Liver (tissue), 9 donors: ENCODE measurements around the gene ZNF628. TPM values are rescaled to one million over a fixed set of nuclear protein-coding genes. Genes with fewer than 3 reads are reported as not detected.

ENCODE experiments used
- DNase-seq: peaks from one replicate; pipeline ENCODE4 v3.0.0-alpha.2; 2017; ENCODE audit warnings: low spot score
- H3K27ac ChIP-seq, 2 donors: one replicate each; pipeline ENCODE4 v1.7.0; 2013; ENCODE audit warnings: inconsistent platforms in 2 of 2, low read length in 2 of 2, control low read depth in 1 of 2, low read depth in 1 of 2, mild to moderate bottlenecking in 1 of 2
- H3K27me3 ChIP-seq, 4 donors: one replicate each; pipeline versions ENCODE4 v1.6.1 to v1.7.0; 2013; ENCODE audit warnings: low read length in 3 of 4, inconsistent platforms in 1 of 4, mild to moderate bottlenecking in 1 of 4, moderate library complexity in 1 of 4; ENCODE audit not compliant: control insufficient read depth in 4 of 4, insufficient read depth in 4 of 4
- H3K36me3 ChIP-seq, 4 donors: one replicate each; pipeline versions ENCODE4 v1.6.1 to v1.7.0; 2013; ENCODE audit warnings: low read length in 3 of 4, mild to moderate bottlenecking in 3 of 4, low read depth in 1 of 4, moderate library complexity in 1 of 4; ENCODE audit not compliant: control insufficient read depth in 4 of 4, insufficient read depth in 3 of 4
- H3K4me1 ChIP-seq, 4 donors: one replicate each; pipeline versions ENCODE4 v1.6.1 to v1.7.0; 2013; ENCODE audit warnings: low read length in 3 of 4, mild to moderate bottlenecking in 3 of 4, moderate library complexity in 1 of 4; ENCODE audit not compliant: control insufficient read depth in 4 of 4, insufficient read depth in 4 of 4
- H3K4me3 ChIP-seq, 3 donors: one replicate each; pipeline versions ENCODE4 v1.6.1 to v1.7.0; 2013; ENCODE audit warnings: low read length in 3 of 3, control low read depth in 1 of 3, low read depth in 1 of 3, mild to moderate bottlenecking in 1 of 3
- H3K9ac ChIP-seq, 2 donors: one replicate each; pipeline ENCODE4 v1.7.0; 2013; ENCODE audit warnings: low read length in 2 of 2, mild to moderate bottlenecking in 2 of 2, moderate library complexity in 2 of 2, control low read depth in 1 of 2, low read depth in 1 of 2
- H3K9me3 ChIP-seq, 4 donors: one replicate each; pipeline versions ENCODE4 v1.6.1 to v1.7.0; 2013; ENCODE audit warnings: low read length in 3 of 4; ENCODE audit not compliant: control insufficient read depth in 4 of 4
- ATF3 ChIP-seq: IDR thresholded peaks from 2 replicates; pipeline ENCODE4 v1.6.1; 2016; ENCODE audit warnings: antibody characterized with exemption
- CTCF ChIP-seq: fragments of 150-350 bp; IDR thresholded peaks from 2 replicates; pipeline ENCODE4 v1.5.1; 2017; ENCODE audit warnings: improper control_type of control experiment, low read depth, low read length; ENCODE audit not compliant: missing input control
- EGR1 ChIP-seq, 2 donors: IDR thresholded peaks; 2 replicates each; pipeline ENCODE4 v1.6.1; 2016 to 2018; ENCODE audit warnings: antibody characterized with exemption in 2 of 2, low read depth in 2 of 2
- FOXA1 ChIP-seq: IDR thresholded peaks from 2 replicates; pipeline ENCODE4 v1.6.1; 2016; ENCODE audit warnings: antibody characterized with exemption
- FOXA2 ChIP-seq: IDR thresholded peaks from 2 replicates; pipeline ENCODE4 v1.6.1; 2016; ENCODE audit warnings: antibody characterized with exemption
- GABPA ChIP-seq, 2 donors: IDR thresholded peaks in 1 of 2; conservative IDR thresholded peaks in 1 of 2; 2 replicates each; pipeline ENCODE4 v1.6.1; 2016; ENCODE audit warnings: antibody characterized with exemption in 2 of 2, mild to moderate bottlenecking in 1 of 2, moderate library complexity in 1 of 2
- HNF4A ChIP-seq, 2 donors: conservative IDR thresholded peaks; 2 replicates each; pipeline ENCODE4 v1.6.1; 2016; ENCODE audit warnings: antibody characterized with exemption in 2 of 2, mild to moderate bottlenecking in 2 of 2
- HNF4G ChIP-seq: IDR thresholded peaks from 2 replicates; pipeline ENCODE4 v1.6.1; 2016; ENCODE audit warnings: antibody characterized with exemption
- JUND ChIP-seq, 2 donors: IDR thresholded peaks; 2 replicates each; pipeline ENCODE4 v1.6.1; 2016; ENCODE audit warnings: antibody characterized with exemption in 2 of 2
- NR2F2 ChIP-seq: IDR thresholded peaks from 2 replicates; pipeline ENCODE4 v1.6.1; 2016; ENCODE audit warnings: antibody characterized with exemption
- RAD21 ChIP-seq, 2 donors: IDR thresholded peaks; 2 replicates each; pipeline ENCODE4 v1.6.1; 2016; ENCODE audit warnings: antibody characterized with exemption in 2 of 2, mild to moderate bottlenecking in 2 of 2
- REST ChIP-seq: IDR thresholded peaks from 2 replicates; pipeline ENCODE4 v1.6.1; 2016; ENCODE audit warnings: antibody characterized with exemption, mild to moderate bottlenecking
- RXRA ChIP-seq, 2 donors: IDR thresholded peaks; 2 replicates each; pipeline ENCODE4 v1.6.1; 2017 to 2018; ENCODE audit warnings: antibody characterized with exemption in 2 of 2, mild to moderate bottlenecking in 1 of 2
- SP1 ChIP-seq: IDR thresholded peaks from 2 replicates; pipeline ENCODE4 v1.6.1; 2018; ENCODE audit warnings: antibody characterized with exemption, mild to moderate bottlenecking
- TAF1 ChIP-seq: conservative IDR thresholded peaks from 2 replicates; pipeline ENCODE4 v1.6.1; 2016; ENCODE audit warnings: antibody characterized with exemption, mild to moderate bottlenecking
- YY1 ChIP-seq: IDR thresholded peaks from 2 replicates; pipeline ENCODE4 v1.6.1; 2016; ENCODE audit warnings: antibody characterized with exemption, mild to moderate bottlenecking
- ZBTB33 ChIP-seq: IDR thresholded peaks from 2 replicates; pipeline ENCODE4 v1.6.1; 2016; ENCODE audit warnings: antibody characterized with exemption
- WGBS: extraction: QIAGEN DNeasy Blood & Tissue Kit; methylation state at CpG from one replicate; pipeline ENCODE4 v1.1.7; 2013; 5-methylcytosine and 5-hydroxymethylcytosine counted together
- polyA plus RNA-seq, 2 donors: library from polyadenylated mRNA; stranded (reverse) in 1 of 2; unstranded in 1 of 2; fragments of 200-250 nt in 1 of 2; fragments of >200 nt in 1 of 2; fragmentation: Nextera tagmentation in 1 of 2; extraction: Ambion mirVana in 1 of 2; gene quantifications; one replicate each; pipeline versions ENCODE4 v1.2.1 to v1.2.3, GENCODE V29; 2013 to 2015
- total RNA-seq, 2 donors: library from RNA; depleted of rRNA; stranded (reverse); fragments of >200 nt; gene quantifications; one replicate each; pipeline ENCODE4 v1.2.3, GENCODE V29; 2014
- TF ChIP-seq, protein P1 (sequence below): IDR thresholded peaks from 2 replicates; pipeline ENCODE4 v1.6.1; 2016; ENCODE audit warnings: antibody characterized with exemption
- donor health status: healthy.
- donor health status: healthy.
- donor health status: healthy.
- donor health status: healthy.
- donor health status: healthy.

ZNF628 gene
- total and polyA plus RNA-seq, 4 donors, result 0.99 to 4.4 (median 1.5) TPM

DNA sequence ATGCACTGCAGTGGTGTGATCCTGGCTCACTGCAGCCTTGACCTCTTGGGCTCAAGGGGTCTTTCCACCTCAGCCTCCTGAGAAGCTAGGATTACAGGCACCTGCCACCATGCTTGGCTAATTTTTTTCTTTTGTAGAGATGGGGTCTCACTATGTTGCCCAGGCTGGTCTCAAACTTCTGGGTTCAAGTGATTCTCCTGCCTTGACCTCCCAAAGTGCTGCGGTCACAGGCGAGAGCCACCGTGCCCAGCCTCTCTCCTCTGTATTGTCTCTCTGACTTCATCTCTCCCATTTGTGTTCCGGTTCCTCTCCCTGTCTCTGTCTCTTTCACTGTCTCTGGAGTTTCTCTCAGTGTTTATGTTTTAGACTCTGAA, 10.2 kb upstream of the ZNF628 start:
- H3K27me3 ChIP-seq, result no peaks in the 10 kb centered on the region
- no peaks in the 10 kb centered on the region for H3K9me3 ChIP-seq
- no peak for DNase-seq
- H3K4me3 ChIP-seq, result no peak overlapping the region
- no peak overlapping the region for H3K27ac ChIP-seq
- H3K4me1 ChIP-seq, result peaks cover 8 to 25% (median 18%) of the 10 kb centered on the region in 4 donors
- TF ChIP-seq NR2F2 (no peak), TAF1 (no peak), RXRA (IDR thresholded peaks at IDR 0.05) (no peak)
- no peaks in the 10 kb centered on the region for H3K36me3 ChIP-seq
- 81% methylated on average over 4 of the region's 4 CpGs for WGBS
- H3K9ac ChIP-seq, result no peak overlapping the region

DNA sequence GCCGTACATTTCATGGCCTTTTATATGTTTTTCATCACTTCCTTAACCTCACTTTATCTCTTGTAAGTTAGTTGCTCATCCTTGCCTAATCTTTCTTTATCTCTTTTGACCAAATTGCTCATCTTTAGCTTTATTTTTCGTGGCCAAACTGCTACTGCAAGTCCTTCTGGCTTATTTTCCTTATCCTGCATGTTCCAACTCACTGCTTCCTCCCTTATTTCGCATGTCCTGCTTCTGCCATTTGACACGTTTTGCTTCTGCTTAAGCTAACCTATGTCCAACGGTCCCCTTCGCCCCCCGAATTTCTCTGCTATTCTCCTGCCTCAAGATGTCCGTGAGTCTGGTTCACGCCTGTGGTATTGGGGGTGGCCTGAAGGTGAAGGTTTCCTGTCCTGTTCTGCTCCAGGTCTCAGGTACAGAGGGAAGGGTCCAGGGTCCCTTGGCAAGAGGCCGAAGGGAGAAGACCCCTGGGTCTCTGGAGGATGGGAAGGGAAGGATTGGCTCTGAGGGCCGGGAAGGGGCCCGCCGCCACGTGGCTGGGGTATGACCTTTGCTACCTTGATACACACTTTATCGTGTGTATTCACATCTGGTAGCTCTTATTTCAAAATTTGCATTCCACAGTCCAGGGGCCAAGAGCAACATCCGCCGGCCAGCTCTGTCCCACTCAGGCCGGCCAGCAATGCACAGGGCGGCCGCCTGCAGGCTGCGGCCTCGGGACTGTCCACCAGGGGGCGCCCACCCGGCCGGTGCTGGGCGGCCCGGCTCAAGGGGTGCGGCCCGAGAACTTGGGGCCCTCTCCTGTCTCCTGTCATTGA, 9.0 kb upstream of the ZNF628 start:
- no peak overlapping the region for H3K4me3 ChIP-seq
- no peaks in the 10 kb centered on the region for H3K27me3 ChIP-seq
- peaks cover 6 to 21% (median 14%) of the 10 kb centered on the region in 4 donors for H3K4me1 ChIP-seq
- peak overlapping the region; percentile 55 to 75 for H3K27ac ChIP-seq
- H3K9me3 ChIP-seq, result no peaks in the 10 kb centered on the region
- peak; percentile 89 for DNase-seq
- peak; percentile 65 for TF ChIP-seq HNF4G
- TF ChIP-seq RXRA (IDR thresholded peaks at IDR 0.05), result peak; percentile 65 to 68
- TF ChIP-seq ATF3, result no peak
- no peak for TF ChIP-seq ZBTB33
- peak; percentile 83 for TF ChIP-seq NR2F2
- peak; percentile 89 to 90 for TF ChIP-seq HNF4A (conservative IDR thresholded peaks at IDR 0.05)
- TF ChIP-seq JUND (IDR thresholded peaks at IDR 0.05), result no peak
- no peak for TF ChIP-seq EGR1 (IDR thresholded peaks at IDR 0.05; ENCODE audit: low read depth in 2 of 2)
- TF ChIP-seq REST, result no peak
- peak in 1 of 2 donors; percentile 73 for TF ChIP-seq GABPA (IDR thresholded peaks at IDR 0.05 in 1 of 2, conservative IDR thresholded peaks at IDR 0.05 in 1 of 2)
- no peak for TF ChIP-seq FOXA1
- TF ChIP-seq, protein P1, sequence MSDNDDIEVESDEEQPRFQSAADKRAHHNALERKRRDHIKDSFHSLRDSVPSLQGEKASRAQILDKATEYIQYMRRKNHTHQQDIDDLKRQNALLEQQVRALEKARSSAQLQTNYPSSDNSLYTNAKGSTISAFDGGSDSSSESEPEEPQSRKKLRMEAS, result peak; percentile 68
- peak; percentile 39 for TF ChIP-seq YY1
- peak; percentile 88 for TF ChIP-seq SP1
- peak; percentile 72 to 81 for TF ChIP-seq RAD21 (IDR thresholded peaks at IDR 0.05)
- TF ChIP-seq TAF1, result no peak
- TF ChIP-seq FOXA2, result no peak
- peak; percentile 97 for TF ChIP-seq CTCF
- H3K9ac ChIP-seq, result peak overlapping the region in 1 of 2 donors; percentile 0
- 29% methylated on average over 29 of the region's 29 CpGs for WGBS
- no peaks in the 10 kb centered on the region for H3K36me3 ChIP-seq
